C4-2B (cell line): Measurements from ENCODE around the gene ZC3H11A.

ENCODE experiments used
- H3K27ac ChIP-seq: fragments of 450-650 bp; 2 replicates; pipeline ENCODE4 v1.5.1; 2017
- ZFX ChIP-seq: fragments of 450-650 bp; IDR thresholded peaks from 2 replicates; pipeline ENCODE4 v1.6.1; 2017
- TF ChIP-seq, protein P1 (sequence below): fragments of 450-650 bp; conservative IDR thresholded peaks from 2 replicates; pipeline ENCODE4 v1.5.1; 2017; ENCODE audit warnings: mild to moderate bottlenecking

ZC3H11A gene

DNA sequence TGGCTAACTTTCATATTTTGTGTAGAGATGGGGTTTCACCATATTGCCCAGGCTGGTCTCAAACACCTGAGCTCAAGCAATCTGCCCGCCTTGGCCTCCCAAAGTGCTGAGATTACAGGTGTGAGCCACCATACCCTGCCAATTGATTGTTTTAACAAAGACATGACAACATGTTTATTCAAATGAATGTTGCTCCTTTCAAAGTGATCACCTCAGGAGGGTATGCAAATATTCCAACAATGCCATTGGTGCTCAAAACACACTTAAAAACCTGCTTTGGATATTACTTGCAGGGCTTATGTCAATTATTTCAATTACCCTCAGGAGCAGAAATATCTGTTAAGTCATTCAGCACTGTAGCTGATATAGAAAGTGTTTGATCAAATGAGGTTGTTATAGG lies 22.6 kb upstream of the ZC3H11A start:
- TF ChIP-seq, protein P1, sequence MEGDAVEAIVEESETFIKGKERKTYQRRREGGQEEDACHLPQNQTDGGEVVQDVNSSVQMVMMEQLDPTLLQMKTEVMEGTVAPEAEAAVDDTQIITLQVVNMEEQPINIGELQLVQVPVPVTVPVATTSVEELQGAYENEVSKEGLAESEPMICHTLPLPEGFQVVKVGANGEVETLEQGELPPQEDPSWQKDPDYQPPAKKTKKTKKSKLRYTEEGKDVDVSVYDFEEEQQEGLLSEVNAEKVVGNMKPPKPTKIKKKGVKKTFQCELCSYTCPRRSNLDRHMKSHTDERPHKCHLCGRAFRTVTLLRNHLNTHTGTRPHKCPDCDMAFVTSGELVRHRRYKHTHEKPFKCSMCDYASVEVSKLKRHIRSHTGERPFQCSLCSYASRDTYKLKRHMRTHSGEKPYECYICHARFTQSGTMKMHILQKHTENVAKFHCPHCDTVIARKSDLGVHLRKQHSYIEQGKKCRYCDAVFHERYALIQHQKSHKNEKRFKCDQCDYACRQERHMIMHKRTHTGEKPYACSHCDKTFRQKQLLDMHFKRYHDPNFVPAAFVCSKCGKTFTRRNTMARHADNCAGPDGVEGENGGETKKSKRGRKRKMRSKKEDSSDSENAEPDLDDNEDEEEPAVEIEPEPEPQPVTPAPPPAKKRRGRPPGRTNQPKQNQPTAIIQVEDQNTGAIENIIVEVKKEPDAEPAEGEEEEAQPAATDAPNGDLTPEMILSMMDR = no peak
- TF ChIP-seq ZFX = no peak
- no peak overlapping the region for H3K27ac ChIP-seq

DNA sequence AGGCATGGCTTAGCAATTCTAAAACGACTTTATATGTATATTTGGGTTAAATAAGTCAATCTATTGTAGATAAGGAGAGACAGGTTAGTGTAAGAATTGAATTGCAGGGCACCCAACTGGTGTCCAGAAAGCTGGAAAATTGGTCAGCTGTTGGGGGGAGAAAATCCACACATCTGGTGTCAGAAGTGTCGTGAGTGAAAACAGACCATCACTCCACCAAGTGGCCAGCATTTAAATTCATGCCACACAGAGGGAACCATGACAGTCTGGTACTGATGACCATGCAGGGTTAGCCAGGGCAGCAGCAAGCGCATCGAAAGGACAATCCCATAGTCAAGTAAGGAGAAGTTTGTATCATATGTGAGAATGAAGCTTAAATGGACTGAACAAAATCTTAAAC lies 18.8 kb upstream of the ZC3H11A start:
- TF ChIP-seq, protein P1 = no peak
- no peak for TF ChIP-seq ZFX
- no peak overlapping the region for H3K27ac ChIP-seq

DNA sequence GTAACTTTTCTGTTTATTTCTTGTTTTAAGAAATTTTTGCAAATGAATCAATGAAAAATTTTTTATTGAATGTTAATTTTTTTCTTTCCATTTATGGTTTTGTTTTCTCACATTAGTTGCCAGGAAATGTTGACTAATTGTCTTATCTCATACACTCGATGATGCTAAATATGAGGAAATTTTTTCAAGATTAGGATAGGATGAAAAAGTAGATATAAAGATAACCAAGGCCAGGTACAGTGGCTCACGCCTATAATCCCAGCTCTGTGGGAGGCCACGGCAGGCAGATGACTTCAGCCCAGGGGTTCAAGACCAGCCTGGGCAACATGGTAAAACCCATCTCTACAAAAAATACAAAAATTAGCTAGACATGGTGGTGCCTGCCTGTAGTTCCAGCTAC lies 17.8 kb upstream of the ZC3H11A start:
- TF ChIP-seq, protein P1 = no peak
- TF ChIP-seq ZFX = no peak
- no peak overlapping the region for H3K27ac ChIP-seq

DNA sequence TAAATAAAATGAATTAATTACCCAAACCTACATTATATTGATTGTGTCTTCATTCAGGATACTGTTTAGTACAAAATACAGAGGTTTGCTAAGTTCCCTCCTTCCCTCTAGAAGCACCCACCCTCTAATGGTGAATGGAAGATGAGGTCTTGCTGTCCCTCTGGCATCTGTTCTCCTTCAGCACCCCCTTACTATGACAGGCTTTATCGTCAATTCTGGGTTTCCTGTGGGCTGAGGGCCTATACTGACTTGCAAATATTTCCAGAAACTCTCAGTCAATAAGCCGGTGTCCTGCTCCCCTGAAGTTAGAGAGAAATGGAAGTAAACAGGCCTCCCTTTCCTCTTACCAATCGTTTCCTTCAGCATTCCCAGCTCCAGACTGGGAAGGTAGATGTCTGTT lies 17.3 kb upstream of the ZC3H11A start:
- H3K27ac ChIP-seq = no peak overlapping the region
- no peak for TF ChIP-seq ZFX
- TF ChIP-seq, protein P1 = no peak

DNA sequence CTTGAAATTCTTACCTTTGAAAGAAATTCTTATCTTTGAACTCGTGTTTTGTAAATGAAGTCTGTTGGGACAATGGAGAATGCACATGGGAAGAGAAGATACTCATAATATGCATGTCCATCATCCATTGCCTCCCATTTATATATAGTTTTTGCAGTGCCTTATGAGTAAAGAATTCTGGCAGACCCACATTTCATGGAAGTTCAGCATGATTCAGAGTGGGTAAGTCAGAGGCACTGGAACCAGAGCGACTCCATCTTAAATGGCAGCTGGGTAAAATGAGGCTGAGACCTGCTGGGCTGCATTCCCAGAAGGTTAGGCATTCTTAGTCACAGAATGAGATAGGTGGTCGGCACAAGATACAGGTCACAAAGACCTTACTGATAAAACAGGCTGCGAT lies 16.6 kb upstream of the ZC3H11A start:
- TF ChIP-seq ZFX = no peak
- TF ChIP-seq, protein P1 = no peak
- H3K27ac ChIP-seq = no peak overlapping the region

DNA sequence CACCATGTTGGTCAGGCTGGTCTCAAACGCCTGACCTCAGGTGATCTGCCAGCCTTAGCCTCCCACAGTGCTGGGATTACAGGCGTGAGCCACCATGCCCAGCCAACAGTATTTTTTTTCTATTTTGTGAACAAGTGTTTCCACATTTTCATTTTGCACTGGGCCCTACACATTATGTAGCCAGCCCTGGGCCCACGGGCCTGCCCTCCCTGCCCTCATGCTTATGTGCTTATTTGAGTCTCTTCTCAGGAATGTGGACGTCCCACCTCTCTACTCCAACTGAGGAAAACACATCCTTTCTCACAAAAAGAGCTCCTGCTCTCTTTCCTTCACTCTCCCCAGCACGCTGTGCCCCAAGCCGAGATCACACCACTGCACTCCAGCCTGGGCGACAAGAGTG lies 13.5 kb upstream of the ZC3H11A start:
- no peak for TF ChIP-seq ZFX
- TF ChIP-seq, protein P1 = no peak
- no peak overlapping the region for H3K27ac ChIP-seq

DNA sequence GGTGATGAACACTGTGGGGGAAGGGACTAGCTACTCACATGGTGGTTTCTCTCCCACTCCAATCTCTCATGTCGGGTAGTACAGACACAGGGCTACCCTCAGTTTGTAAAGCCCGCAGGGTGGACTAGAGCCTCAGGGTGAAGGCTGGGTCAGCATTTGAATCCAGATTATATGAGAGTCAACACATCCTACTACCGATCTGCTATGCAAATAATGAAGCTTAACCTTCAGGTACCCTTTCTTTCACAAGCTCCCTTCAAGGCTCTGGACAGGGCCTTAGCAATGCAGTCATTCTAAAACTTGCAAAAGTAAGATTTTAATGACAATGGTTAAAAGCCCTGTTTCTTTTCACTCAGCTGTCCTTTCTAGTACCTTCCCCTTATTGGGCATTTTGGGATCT lies 5.5 kb upstream of the ZC3H11A start:
- no peak for TF ChIP-seq ZFX
- TF ChIP-seq, protein P1 = no peak
- H3K27ac ChIP-seq = no peak overlapping the region
